GM12875 (cell line): Measurements from ENCODE around the gene GPR151.

Experiments
- H3K4me3 ChIP-seq: one replicate; pipeline ENCODE4 v1.5.1; 2011; ENCODE audit warnings: low read depth, low read length, control low read depth
- TF ChIP-seq, protein P1 (sequence below): IDR thresholded peaks from 2 replicates; pipeline ENCODE4 v1.5.1; 2011; ENCODE audit warnings: low read depth, mild to moderate bottlenecking, control low read depth, inconsistent platforms, low read length, moderate library complexity, borderline replicate concordance; ENCODE audit not compliant: insufficient read depth

Gene GPR151

GRCh38 chr5:146499680-146500079 lies 16.3 kb downstream of the GPR151 start:
- TF ChIP-seq, protein P1, sequence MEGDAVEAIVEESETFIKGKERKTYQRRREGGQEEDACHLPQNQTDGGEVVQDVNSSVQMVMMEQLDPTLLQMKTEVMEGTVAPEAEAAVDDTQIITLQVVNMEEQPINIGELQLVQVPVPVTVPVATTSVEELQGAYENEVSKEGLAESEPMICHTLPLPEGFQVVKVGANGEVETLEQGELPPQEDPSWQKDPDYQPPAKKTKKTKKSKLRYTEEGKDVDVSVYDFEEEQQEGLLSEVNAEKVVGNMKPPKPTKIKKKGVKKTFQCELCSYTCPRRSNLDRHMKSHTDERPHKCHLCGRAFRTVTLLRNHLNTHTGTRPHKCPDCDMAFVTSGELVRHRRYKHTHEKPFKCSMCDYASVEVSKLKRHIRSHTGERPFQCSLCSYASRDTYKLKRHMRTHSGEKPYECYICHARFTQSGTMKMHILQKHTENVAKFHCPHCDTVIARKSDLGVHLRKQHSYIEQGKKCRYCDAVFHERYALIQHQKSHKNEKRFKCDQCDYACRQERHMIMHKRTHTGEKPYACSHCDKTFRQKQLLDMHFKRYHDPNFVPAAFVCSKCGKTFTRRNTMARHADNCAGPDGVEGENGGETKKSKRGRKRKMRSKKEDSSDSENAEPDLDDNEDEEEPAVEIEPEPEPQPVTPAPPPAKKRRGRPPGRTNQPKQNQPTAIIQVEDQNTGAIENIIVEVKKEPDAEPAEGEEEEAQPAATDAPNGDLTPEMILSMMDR: no peak
- H3K4me3 ChIP-seq: no peak overlapping the region

DNA sequence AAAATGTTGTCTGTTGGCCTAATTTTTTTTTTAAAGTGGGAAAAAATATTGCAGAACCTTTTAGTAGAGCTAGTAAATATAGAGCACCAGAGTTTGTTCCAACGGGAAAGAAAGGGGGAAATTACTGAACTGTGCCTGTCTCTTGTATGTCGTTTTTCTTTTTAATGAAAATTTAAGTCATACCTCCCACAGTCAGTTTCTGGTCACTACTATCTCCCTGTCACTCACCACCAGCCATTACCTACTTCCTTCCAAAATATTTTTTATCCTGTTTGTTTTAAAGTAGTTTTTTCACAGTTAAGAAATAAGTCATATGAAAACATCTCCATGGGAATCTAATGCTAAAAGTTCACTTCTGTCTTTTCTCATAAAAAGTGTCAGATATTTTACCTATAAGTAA lies 21.3 kb downstream of the GPR151 start:
- TF ChIP-seq, protein P1: no peak
- no peak overlapping the region for H3K4me3 ChIP-seq

- H3K4me3 ChIP-seq: no peak overlapping the region
- TF ChIP-seq, protein P1: no peak
Observed at GRCh38 chr5:146490089-146490843, 25.7 kb downstream of the GPR151 start.

- H3K4me3 ChIP-seq: no peak overlapping the region
- TF ChIP-seq, protein P1: no peak
Observed at GRCh38 chr5:146484714-146485391, 31.1 kb downstream of the GPR151 start.

- TF ChIP-seq, protein P1: no peak
- no peak overlapping the region for H3K4me3 ChIP-seq
Observed at GRCh38 chr5:146482775-146483174, 33.2 kb downstream of the GPR151 start.

- no peak overlapping the region for H3K4me3 ChIP-seq
- TF ChIP-seq, protein P1: no peak
Observed at GRCh38 chr5:146475906-146476305, 40.1 kb downstream of the GPR151 start.
